ENCODE results near the gene CENPH.
"Not testable (repeated sequence)": the region's sequence is repeated elsewhere in the genome, so short reads cannot be mapped to it uniquely, and the experiment has no call there.

The CENPH gene

DNA sequence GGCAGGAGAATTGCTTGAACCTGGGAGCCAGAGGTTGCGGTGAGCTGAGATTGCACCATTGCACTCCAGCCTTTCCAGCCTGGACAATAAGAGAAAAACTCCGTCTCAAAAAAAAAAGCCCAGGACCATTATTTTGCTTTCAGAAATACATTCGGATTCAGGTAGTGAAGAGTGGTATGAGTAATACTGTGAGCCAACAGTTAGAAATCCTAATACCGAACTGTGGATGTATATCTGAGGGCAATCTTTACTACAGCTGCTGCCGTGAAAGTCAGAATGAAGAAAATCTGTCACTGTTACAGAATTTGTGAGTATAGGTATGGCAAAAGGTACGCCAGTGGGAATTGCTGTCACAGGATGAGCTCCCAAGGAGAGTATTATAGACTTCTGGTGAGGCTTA, 41.9 kb downstream of the CENPH start:
- WGBS (ENCODE audit: insufficient coverage) = 100% methylated on average over 6 of the region's 6 CpGs
- no peak for DNase-seq
- POLR2A ChIA-PET = interaction anchor here (2.2 kb wide), 1 partner anchor 13 kb away, joined by 7 read pairs; a partner anchor contains a TSS
- Histone ChIP-seq H3K27me3 (replicated peaks in 2 of 5; ENCODE audit: control insufficient read depth in 4 of 5, insufficient read depth in 5 of 5, low read length in 4 of 5) (no peaks in the 10 kb centered on the region), H3K27ac (ENCODE audit: insufficient read depth in 1 of 2, low read depth in 1 of 2, low read length in 2 of 2, poor library complexity in 1 of 2, severe bottlenecking in 2 of 2) (no peak overlapping the region), H3K4me3 (ENCODE audit: control insufficient read depth in 1 of 7, extremely low read depth in 1 of 7, insufficient read depth in 4 of 7, low read depth in 2 of 7, low read length in 6 of 7) (no peak overlapping the region), H3K36me3 (ENCODE audit: control insufficient read depth in 4 of 4, insufficient read depth in 4 of 4, low read length in 3 of 4) (peaks cover 5 to 23% (median 13%) of the 10 kb centered on the region in 4 experiments), H3K4me1 (ENCODE audit: control extremely low read depth in 1 of 4, control insufficient read depth in 4 of 4, insufficient read depth in 4 of 4, low read length in 3 of 4) (peaks cover 4 to 13% (median 9%) of the 10 kb centered on the region in 4 experiments), H3K9me3 (ENCODE audit: control extremely low read depth in 1 of 5, control insufficient read depth in 4 of 5, insufficient read depth in 2 of 5, low read depth in 1 of 5, low read length in 4 of 5) (no peaks in the 10 kb centered on the region)
- CTCF ChIA-PET = no interaction called here

DNA sequence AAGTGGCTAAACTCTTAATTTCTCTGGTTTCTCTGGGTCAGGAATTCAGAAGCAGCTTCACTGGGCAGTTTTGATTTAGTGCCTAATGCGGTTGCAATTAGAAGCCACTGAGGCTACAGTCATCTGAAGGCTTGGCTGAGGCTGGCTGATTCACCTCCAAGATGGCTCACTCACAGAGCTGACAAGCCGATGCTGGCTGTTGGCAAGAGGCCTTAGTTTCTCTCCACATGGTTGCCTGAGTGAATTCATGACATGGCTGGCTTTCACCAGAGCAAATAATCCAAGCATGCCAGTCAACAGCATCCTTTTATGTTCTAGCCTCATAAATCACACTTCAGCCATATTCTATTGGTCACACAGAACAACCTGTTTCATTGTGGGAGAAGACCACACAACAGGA, 42.5 kb downstream of the CENPH start:
- H3K27ac ChIP-seq (ENCODE audit: insufficient read depth in 1 of 2, low read depth in 1 of 2, low read length in 2 of 2, poor library complexity in 1 of 2, severe bottlenecking in 2 of 2) = no peak overlapping the region
- no peak overlapping the region for H3K4me3 ChIP-seq (ENCODE audit: control insufficient read depth in 1 of 7, extremely low read depth in 1 of 7, insufficient read depth in 4 of 7, low read depth in 2 of 7, low read length in 6 of 7)
- POLR2A ChIA-PET = interaction anchor here (2.2 kb wide), 1 partner anchor 14 kb away, joined by 7 read pairs; a partner anchor contains a TSS
- CTCF ChIA-PET = no interaction called here
- no peaks in the 10 kb centered on the region for H3K9me3 ChIP-seq (ENCODE audit: control extremely low read depth in 1 of 5, control insufficient read depth in 4 of 5, insufficient read depth in 2 of 5, low read depth in 1 of 5, low read length in 4 of 5)
- H3K36me3 ChIP-seq (ENCODE audit: control insufficient read depth in 4 of 4, insufficient read depth in 4 of 4, low read length in 3 of 4) = peaks cover 5 to 23% (median 12%) of the 10 kb centered on the region in 4 experiments
- H3K27me3 ChIP-seq (replicated peaks in 2 of 5; ENCODE audit: control insufficient read depth in 4 of 5, insufficient read depth in 5 of 5, low read length in 4 of 5) = no peaks in the 10 kb centered on the region
- 96% methylated on average over 2 of the region's 2 CpGs for WGBS (ENCODE audit: insufficient coverage)
- no peak for DNase-seq
- peaks cover 4 to 15% (median 10%) of the 10 kb centered on the region in 4 experiments for H3K4me1 ChIP-seq (ENCODE audit: control extremely low read depth in 1 of 4, control insufficient read depth in 4 of 4, insufficient read depth in 4 of 4, low read length in 3 of 4)

DNA sequence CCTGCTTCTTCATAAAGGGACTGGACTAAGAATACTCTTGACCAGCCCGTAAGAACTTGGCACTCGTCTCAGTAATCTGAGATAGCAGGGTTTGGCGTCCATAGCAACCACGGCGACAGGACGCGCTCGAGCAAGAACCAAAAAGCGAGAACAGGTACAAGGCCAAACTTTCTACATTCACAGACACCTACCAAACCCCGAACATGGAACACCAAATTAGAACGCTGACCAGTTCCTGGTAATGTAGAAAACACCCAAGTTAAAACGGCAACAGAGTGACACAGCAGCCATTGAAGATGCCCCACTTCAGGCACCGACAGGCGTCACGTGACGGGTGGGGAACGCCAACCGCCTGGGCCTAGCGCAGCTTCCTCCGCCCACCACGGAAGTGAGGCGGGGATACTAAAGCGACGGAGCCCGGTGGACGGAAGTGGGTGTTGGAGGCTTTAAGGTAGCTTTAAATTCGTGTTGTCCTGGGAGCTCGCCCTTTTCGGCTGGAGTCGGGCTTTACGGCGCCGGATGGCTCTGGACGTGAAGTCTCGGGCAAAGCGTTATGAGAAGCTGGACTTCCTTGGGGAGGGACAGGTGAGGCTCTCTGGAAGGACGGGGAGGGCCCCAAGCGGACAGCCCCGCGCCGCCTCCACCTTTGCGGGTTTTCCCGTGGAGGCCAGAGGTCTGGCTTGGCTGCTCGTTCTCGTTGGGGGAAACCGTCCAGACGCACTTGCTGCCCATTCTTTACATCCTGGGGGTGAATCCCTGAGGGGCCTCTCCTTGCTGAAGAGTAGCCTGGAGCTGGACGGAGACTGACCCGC, 45.3 kb downstream of the CENPH start, which contains the start of gene CDK7:
Gene CDK7 (plus strand): TSS at position 430 of the 812 bp plus-strand sequence. CDS start 90 bp downstream, at position 520.
- DNase-seq = peak; percentile 86 to 97 (median 95)
- Histone ChIP-seq H3K4me3 (ENCODE audit: control insufficient read depth in 1 of 7, extremely low read depth in 1 of 7, insufficient read depth in 4 of 7, low read depth in 2 of 7, low read length in 6 of 7) (peak within 1 kb of the TSS; percentile 73 to 99 (median 98)), H3K27ac (ENCODE audit: insufficient read depth in 1 of 2, low read depth in 1 of 2, low read length in 2 of 2, poor library complexity in 1 of 2, severe bottlenecking in 2 of 2) (peak within 1 kb of the TSS; percentile 81 to 90), H3K36me3 (ENCODE audit: control insufficient read depth in 4 of 4, insufficient read depth in 4 of 4, low read length in 3 of 4) (peaks cover 7 to 24% (median 14%) of the 10 kb centered on the region in 4 experiments), H3K4me1 (ENCODE audit: control extremely low read depth in 1 of 4, control insufficient read depth in 4 of 4, insufficient read depth in 4 of 4, low read length in 3 of 4) (peaks cover 8 to 15% (median 10%) of the 10 kb centered on the region in 4 experiments), H3K9me3 (ENCODE audit: control extremely low read depth in 1 of 5, control insufficient read depth in 4 of 5, insufficient read depth in 2 of 5, low read depth in 1 of 5, low read length in 4 of 5) (no peaks in the 10 kb centered on the region), H3K27me3 (replicated peaks in 2 of 5; ENCODE audit: control insufficient read depth in 4 of 5, insufficient read depth in 5 of 5, low read length in 4 of 5) (no peaks in the 10 kb centered on the region)
- under 1% methylated on average over 42 of the region's 49 CpGs for WGBS (ENCODE audit: insufficient coverage)
- ChIA-PET CTCF (interaction anchor here (0.5 to 1.7 kb wide), 5 partner anchors 22 to 141 kb away, joined by 3 to 9 read pairs (median 3); partner anchors contain the start of gene SLC30A5), POLR2A (no interaction called here)

DNA sequence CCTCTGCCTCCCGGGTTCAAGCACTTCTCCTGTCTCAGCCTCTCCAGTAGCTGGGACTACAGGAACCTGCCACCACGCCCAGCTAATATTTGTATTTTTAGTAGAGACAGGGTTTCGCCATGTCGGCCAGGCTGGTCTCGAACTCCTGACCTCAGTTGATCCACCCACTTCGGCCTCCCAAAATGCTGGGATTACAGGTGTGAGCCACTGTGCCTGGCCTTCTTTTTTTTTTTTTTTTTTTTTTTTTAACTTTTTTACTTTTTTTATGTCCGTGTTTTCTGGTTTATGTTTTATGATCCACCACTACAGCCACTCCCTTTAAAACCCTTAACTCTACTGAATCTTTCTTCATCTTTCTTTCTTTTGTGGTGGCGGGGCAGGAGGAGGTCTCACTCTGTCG, 47.4 kb downstream of the CENPH start:
- H3K4me3 ChIP-seq (ENCODE audit: control insufficient read depth in 1 of 7, extremely low read depth in 1 of 7, insufficient read depth in 4 of 7, low read depth in 2 of 7, low read length in 6 of 7); H3K9me3 ChIP-seq (ENCODE audit: control extremely low read depth in 1 of 5, control insufficient read depth in 4 of 5, insufficient read depth in 2 of 5, low read depth in 1 of 5, low read length in 4 of 5); CTCF ChIA-PET; DNase-seq; H3K27me3 ChIP-seq (replicated peaks in 2 of 5; ENCODE audit: control insufficient read depth in 4 of 5, insufficient read depth in 5 of 5, low read length in 4 of 5); POLR2A ChIA-PET; H3K27ac ChIP-seq (ENCODE audit: insufficient read depth in 1 of 2, low read depth in 1 of 2, low read length in 2 of 2, poor library complexity in 1 of 2, severe bottlenecking in 2 of 2): not testable (repeated sequence)
- peaks cover 8 to 15% (median 10%) of the 10 kb centered on the region in 4 experiments for H3K4me1 ChIP-seq (ENCODE audit: control extremely low read depth in 1 of 4, control insufficient read depth in 4 of 4, insufficient read depth in 4 of 4, low read length in 3 of 4)
- peaks cover 7 to 25% (median 18%) of the 10 kb centered on the region in 4 experiments for H3K36me3 ChIP-seq (ENCODE audit: control insufficient read depth in 4 of 4, insufficient read depth in 4 of 4, low read length in 3 of 4)
- 92% methylated on average over 2 of the region's 9 CpGs for WGBS (ENCODE audit: insufficient coverage)

DNA sequence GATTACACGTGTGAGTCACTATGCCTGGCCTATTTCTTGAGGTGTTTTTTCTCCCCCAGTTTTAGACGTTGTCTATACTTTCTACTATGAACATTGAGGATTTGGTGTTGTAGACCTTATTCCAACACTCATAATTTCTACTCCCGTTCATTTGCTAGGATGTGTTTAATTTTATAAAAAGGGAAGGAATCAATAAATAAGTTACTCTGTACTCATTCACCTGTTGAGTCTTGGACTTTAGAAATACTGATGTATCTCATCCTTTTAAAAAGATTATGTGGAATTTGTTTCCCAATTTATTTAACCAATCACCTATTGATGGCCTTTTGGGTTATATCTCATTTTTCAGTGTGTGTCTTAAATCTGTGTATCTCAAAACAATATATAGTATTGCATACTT, 48.5 kb downstream of the CENPH start:
- Histone ChIP-seq H3K27me3 (replicated peaks in 2 of 5; ENCODE audit: control insufficient read depth in 4 of 5, insufficient read depth in 5 of 5, low read length in 4 of 5) (no peaks in the 10 kb centered on the region), H3K9me3 (ENCODE audit: control extremely low read depth in 1 of 5, control insufficient read depth in 4 of 5, insufficient read depth in 2 of 5, low read depth in 1 of 5, low read length in 4 of 5) (peaks cover 0 to 3% (median 0%) of the 10 kb centered on the region in 5 experiments), H3K27ac (ENCODE audit: insufficient read depth in 1 of 2, low read depth in 1 of 2, low read length in 2 of 2, poor library complexity in 1 of 2, severe bottlenecking in 2 of 2) (no peak overlapping the region), H3K4me1 (ENCODE audit: control extremely low read depth in 1 of 4, control insufficient read depth in 4 of 4, insufficient read depth in 4 of 4, low read length in 3 of 4) (peaks cover 8 to 15% (median 10%) of the 10 kb centered on the region in 4 experiments), H3K4me3 (ENCODE audit: control insufficient read depth in 1 of 7, extremely low read depth in 1 of 7, insufficient read depth in 4 of 7, low read depth in 2 of 7, low read length in 6 of 7) (no peak overlapping the region), H3K36me3 (ENCODE audit: control insufficient read depth in 4 of 4, insufficient read depth in 4 of 4, low read length in 3 of 4) (peaks cover 8 to 27% (median 19%) of the 10 kb centered on the region in 4 experiments)
- ChIA-PET CTCF (interaction anchor here (1.4 kb wide), 1 partner anchor 10 kb away, joined by 3 read pairs; no protein-coding TSS in a partner anchor), POLR2A (no interaction called here)
- DNase-seq = no peak
- no CpG with 5 or more reads among the region's 3 CpGs for WGBS (ENCODE audit: insufficient coverage)

DNA sequence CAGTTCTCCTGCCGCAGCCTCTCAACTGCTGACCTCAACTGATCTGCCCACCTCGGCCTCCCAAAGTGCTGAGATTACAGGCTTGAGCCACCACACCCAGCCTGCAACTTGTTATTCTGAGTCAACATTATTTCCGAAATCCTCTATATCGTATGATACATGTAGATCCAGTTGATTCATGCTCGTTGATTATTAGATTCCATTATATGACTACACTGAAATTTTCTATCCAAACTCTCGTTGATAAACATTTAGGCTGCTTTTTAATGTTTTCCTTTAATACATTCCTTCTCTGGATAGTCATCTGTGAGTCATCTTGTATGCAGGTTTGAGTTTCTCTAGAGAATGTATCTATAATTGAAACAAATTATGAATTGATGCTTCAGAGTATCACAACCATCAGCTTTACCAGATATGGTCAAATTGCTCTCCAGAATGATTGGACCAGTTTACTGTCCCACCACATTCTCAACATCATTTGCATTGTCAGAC, 49.4 kb downstream of the CENPH start:
- H3K4me1 ChIP-seq (ENCODE audit: control extremely low read depth in 1 of 4, control insufficient read depth in 4 of 4, insufficient read depth in 4 of 4, low read length in 3 of 4) = peaks cover 8 to 15% (median 10%) of the 10 kb centered on the region in 4 experiments
- WGBS (ENCODE audit: insufficient coverage) = 100% methylated on average over 2 of the region's 6 CpGs
- CTCF ChIA-PET = interaction anchor here (1.4 kb wide), 1 partner anchor 11 kb away, joined by 3 read pairs; no protein-coding TSS in a partner anchor
- peaks cover 0 to 3% (median 0%) of the 10 kb centered on the region in 5 experiments for H3K9me3 ChIP-seq (ENCODE audit: control extremely low read depth in 1 of 5, control insufficient read depth in 4 of 5, insufficient read depth in 2 of 5, low read depth in 1 of 5, low read length in 4 of 5)
- no peak for DNase-seq
- POLR2A ChIA-PET = no interaction called here
- no peak overlapping the region for H3K4me3 ChIP-seq (ENCODE audit: control insufficient read depth in 1 of 7, extremely low read depth in 1 of 7, insufficient read depth in 4 of 7, low read depth in 2 of 7, low read length in 6 of 7)
- no peak overlapping the region for H3K27ac ChIP-seq (ENCODE audit: insufficient read depth in 1 of 2, low read depth in 1 of 2, low read length in 2 of 2, poor library complexity in 1 of 2, severe bottlenecking in 2 of 2)
- H3K27me3 ChIP-seq (replicated peaks in 2 of 5; ENCODE audit: control insufficient read depth in 4 of 5, insufficient read depth in 5 of 5, low read length in 4 of 5) = no peaks in the 10 kb centered on the region
- peaks cover 8 to 30% (median 20%) of the 10 kb centered on the region in 4 experiments for H3K36me3 ChIP-seq (ENCODE audit: control insufficient read depth in 4 of 4, insufficient read depth in 4 of 4, low read length in 3 of 4)

Data from common myeloid progenitor, CD34-positive (primary cell).